Effector memory CD8-positive, alpha-beta T cell (primary cell): ENCODE results near the gene DHX9.

Experiments used
- ATAC-seq: fragments of 150-1000 bp; cut with Tn5 transposase; replicated peaks from 2 replicates; pipeline ENCODE4 v1.10.0; 2021; ENCODE audit warnings: mild to moderate bottlenecking, moderate library complexity
- DNase-seq, 3 experiments: peaks; one replicate each; pipeline ENCODE4 v3.0.0; 2021
- H3K27ac Mint-ChIP-seq, 2 donors: one replicate each; pipeline ENCODE4 v1.8.0; 2022; ENCODE audit warnings: mild to moderate bottlenecking in 2 of 2, mixed read lengths in 2 of 2, moderate library complexity in 2 of 2
- H3K27me3 Mint-ChIP-seq, 2 donors: one replicate each; pipeline ENCODE4 v1.8.0; 2022; ENCODE audit warnings: mixed read lengths in 2 of 2
- H3K36me3 Mint-ChIP-seq: one replicate; pipeline ENCODE4 v1.8.0; 2022; ENCODE audit warnings: mild to moderate bottlenecking, moderate library complexity, mixed read lengths; ENCODE audit not compliant: insufficient read depth
- H3K4me1 Mint-ChIP-seq, 2 donors: one replicate each; pipeline ENCODE4 v1.8.0; 2022; ENCODE audit warnings: low read depth in 2 of 2, mixed read lengths in 2 of 2
- H3K4me3 Mint-ChIP-seq, 2 donors: one replicate each; pipeline ENCODE4 v1.8.0; 2022; ENCODE audit warnings: mild to moderate bottlenecking in 2 of 2, mixed read lengths in 2 of 2, moderate library complexity in 2 of 2
- H3K9me3 Mint-ChIP-seq, 2 donors: one replicate each; pipeline ENCODE4 v1.8.0; 2022; ENCODE audit warnings: mixed read lengths in 2 of 2

DHX9 gene

DNA sequence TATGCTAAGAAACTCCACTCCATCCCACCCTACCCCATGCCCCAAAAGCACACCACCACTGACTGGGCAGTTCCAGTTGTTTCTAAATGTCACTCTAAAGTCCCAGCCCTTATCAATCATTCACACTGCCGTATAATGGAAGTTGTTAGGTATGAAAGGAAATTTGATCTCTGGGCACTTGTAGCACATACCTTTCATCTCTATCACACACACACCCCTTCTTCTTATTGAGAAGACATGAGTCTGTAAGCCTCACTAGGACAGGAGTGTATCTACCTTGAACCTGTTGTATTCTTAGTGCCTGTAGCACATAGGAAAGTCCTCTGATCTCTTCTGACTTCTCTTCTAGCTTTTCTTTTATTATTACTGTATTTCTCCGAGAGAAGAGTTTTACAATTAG, 22.3 kb upstream of the DHX9 start:
- H3K4me3 Mint-ChIP-seq, result no peak overlapping the region
- ATAC-seq, result no peak
- no peaks in the 10 kb centered on the region for H3K9me3 Mint-ChIP-seq

DNA sequence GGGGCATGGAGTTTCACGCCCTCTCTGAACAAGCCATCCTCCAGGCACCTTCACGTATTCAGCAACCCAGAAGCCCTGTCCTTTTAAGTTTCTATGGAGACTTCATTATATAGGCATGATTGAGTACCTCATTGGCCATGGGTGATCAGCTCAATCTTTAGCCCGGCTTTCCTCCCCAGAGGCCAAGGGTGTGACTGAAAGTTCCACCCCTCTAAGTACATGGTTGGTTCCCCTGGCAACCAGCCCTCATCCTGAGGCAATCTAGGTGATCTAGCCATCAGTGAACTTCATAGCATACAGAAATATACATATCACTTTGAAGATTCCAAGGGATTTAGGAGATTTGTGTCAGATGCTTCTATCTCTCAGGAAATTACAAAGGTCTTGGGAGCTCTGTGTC, 21.3 kb upstream of the DHX9 start:
- Mint-ChIP-seq H3K9me3 (no peaks in the 10 kb centered on the region), H3K36me3 (peaks cover 7% of the 10 kb centered on the region)
- no peak for ATAC-seq

More for the DNA sequence above, 22.3 kb upstream of the DHX9 start:
- Mint-ChIP-seq H3K36me3 (peaks cover 7% of the 10 kb centered on the region), H3K27me3 (no peaks in the 10 kb centered on the region), H3K4me1 (no peaks in the 10 kb centered on the region), H3K27ac (no peak overlapping the region)
- no peak for DNase-seq

DNA sequence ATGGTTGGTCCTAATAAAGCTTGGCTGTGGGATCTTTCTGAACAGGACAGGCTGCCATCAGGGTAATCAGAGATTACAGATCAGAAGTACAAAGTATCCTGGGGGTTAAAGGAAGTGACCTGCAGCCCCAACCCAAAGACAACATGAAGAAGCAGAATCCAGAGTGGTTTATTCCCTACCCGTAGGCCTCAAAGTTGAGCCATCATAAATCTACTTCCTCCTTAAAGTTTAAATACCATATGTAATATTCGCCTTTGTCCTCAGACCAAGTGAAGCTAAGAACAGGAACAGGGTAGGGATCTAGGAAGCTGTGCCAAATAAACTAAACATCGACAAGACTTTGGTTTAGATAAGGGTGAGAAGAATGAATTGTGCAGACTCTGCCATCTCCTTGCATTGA, 15.9 kb upstream of the DHX9 start:
- H3K4me3 Mint-ChIP-seq, result no peak overlapping the region
- no peaks in the 10 kb centered on the region for H3K4me1 Mint-ChIP-seq
- no peak overlapping the region for H3K27ac Mint-ChIP-seq
- H3K9me3 Mint-ChIP-seq, result no peaks in the 10 kb centered on the region
- ATAC-seq, result no peak
- peaks cover 4% of the 10 kb centered on the region for H3K36me3 Mint-ChIP-seq
- DNase-seq, result no peak
- H3K27me3 Mint-ChIP-seq, result no peaks in the 10 kb centered on the region

More for the DNA sequence above, 21.3 kb upstream of the DHX9 start:
- Mint-ChIP-seq H3K27me3 (no peaks in the 10 kb centered on the region), H3K4me3 (no peak overlapping the region), H3K4me1 (no peaks in the 10 kb centered on the region), H3K27ac (no peak overlapping the region)
- no peak for DNase-seq

DNA sequence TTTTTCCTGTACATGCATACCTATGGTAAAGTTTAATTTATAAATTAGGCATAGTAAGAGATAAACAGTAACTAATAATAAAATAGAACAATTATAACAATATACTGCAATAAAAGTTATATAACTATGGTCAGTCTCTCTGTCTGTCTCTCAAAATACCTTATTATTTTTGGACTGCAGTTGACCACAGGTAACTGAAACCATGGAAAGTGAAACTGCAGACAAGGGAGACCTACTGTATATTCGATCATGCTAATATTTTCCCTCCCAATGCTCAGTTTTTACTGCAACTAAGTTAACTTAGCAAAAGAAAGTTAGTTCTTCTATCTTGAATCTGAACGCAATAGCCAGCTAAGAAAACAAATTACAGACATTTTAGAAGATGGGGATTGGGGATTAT, 12.3 kb upstream of the DHX9 start:
- Mint-ChIP-seq H3K27me3 (no peaks in the 10 kb centered on the region), H3K4me1 (no peaks in the 10 kb centered on the region), H3K27ac (no peak overlapping the region), H3K9me3 (no peaks in the 10 kb centered on the region), H3K4me3 (no peak overlapping the region), H3K36me3 (peaks cover 2% of the 10 kb centered on the region)
- DNase-seq (no peak), ATAC-seq (no peak)

DNA sequence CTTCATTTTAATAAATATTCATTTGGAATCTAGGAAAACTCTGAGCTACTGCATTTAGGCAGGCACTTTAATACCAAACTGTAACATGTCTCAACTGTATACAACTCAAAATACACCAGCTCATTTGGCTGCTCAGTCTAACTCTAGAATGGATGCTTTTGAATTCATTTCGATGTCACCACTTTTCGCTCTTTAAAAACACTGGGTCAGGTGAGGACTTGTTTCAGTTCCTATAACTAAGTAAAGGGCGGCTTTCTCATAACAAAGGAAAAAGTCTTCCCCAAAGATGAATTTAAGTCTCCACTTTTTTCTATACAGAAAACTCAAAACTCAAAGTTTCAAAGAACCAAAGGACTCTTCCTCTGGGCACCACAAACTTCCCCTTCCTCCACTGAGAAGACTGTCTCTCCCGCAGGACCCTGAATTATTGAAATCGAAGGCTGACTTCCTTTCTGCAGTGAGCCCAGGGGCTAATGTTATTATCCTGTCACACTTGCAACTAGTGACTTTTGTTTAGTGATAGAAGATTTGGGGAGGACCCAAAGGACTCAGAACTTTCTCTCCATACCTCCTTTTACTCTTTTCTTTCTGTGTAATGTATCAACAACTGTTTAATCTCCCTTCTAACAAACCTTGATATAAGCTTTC, 9.7 kb upstream of the DHX9 start:
- Mint-ChIP-seq H3K9me3 (no peaks in the 10 kb centered on the region), H3K4me1 (no peaks in the 10 kb centered on the region), H3K27ac (no peak overlapping the region), H3K36me3 (peaks cover 2% of the 10 kb centered on the region), H3K4me3 (no peak overlapping the region), H3K27me3 (no peaks in the 10 kb centered on the region)
- DNase-seq (no peak), ATAC-seq (no peak)

DNA sequence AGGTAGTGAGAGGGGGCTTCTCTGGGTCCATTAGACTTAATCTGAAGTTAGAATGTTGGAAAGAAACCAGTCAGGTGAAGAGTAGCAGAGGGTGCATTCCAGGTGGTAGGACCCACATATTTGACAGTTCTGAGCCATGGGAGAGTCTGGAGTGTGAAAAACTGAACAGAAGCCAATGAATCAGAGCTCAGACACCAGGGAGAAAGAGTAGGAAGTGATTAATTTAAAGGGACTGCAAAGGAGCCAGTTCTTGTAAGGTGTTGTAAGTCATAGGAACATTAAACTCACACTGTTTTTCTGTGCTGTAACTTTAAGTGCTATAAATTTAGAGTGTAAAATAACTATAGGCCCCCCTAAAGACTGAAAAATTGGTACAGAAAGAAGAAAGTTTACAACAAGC, 5.9 kb upstream of the DHX9 start:
- no peak for DNase-seq
- H3K4me3 Mint-ChIP-seq, result no peak overlapping the region

DNA sequence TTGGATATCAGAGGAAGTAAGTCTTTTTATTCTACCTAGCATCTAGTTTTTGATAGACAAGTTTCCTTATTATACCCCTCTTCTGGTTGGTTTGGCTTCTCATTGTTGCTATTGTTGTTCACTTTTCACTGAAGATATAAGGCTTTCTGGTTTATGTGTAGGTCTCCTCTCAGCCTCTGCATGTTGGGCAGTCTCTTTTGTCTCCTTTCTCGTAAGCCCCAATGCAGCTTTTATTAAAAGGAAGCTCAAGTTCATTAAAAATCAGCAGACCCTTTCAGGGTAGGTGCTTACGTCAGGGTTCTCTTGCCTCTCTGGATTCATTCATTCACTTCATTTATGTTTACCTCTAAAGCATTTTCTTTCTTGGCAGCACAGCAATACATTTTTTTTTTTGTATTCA, 4.8 kb upstream of the DHX9 start:
- Mint-ChIP-seq H3K4me3 (no peak overlapping the region), H3K27me3 (no peaks in the 10 kb centered on the region), H3K4me1 (peaks cover 6% of the 10 kb centered on the region in 2 donors), H3K36me3 (peaks cover 16% of the 10 kb centered on the region), H3K9me3 (no peaks in the 10 kb centered on the region), H3K27ac (no peak overlapping the region)
- DNase-seq (no peak), ATAC-seq (no peak)

More for the DNA sequence above, 5.9 kb upstream of the DHX9 start:
- Mint-ChIP-seq H3K27ac (no peak overlapping the region), H3K4me1 (no peaks in the 10 kb centered on the region), H3K9me3 (no peaks in the 10 kb centered on the region), H3K27me3 (no peaks in the 10 kb centered on the region), H3K36me3 (peaks cover 8% of the 10 kb centered on the region)
- ATAC-seq, result no peak

DNA sequence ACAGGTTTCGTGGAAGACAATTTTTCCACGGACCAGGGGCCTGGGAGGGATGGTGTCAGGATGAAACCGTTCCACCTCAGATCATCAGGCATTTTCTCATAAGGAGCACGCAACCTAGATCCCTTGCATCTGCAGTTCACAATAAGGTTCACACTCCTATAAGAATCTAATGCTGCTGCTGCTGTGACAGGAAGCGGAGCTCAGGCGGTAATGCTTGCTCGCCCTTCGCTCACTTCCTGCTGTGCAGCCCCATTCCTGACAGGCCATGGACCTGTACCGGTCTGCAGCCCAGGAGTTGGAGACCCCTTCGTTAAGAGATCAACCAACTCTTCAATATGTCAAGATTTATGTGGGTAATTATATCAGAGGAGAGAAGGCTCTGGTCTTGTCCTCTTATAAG, 3.3 kb upstream of the DHX9 start:
- Mint-ChIP-seq H3K9me3 (no peaks in the 10 kb centered on the region), H3K4me1 (peaks cover 16 to 17% of the 10 kb centered on the region in 2 donors), H3K4me3 (no peak overlapping the region), H3K36me3 (peaks cover 30% of the 10 kb centered on the region), H3K27me3 (no peaks in the 10 kb centered on the region), H3K27ac (no peak overlapping the region)
- ATAC-seq (no peak), DNase-seq (no peak)

DNA sequence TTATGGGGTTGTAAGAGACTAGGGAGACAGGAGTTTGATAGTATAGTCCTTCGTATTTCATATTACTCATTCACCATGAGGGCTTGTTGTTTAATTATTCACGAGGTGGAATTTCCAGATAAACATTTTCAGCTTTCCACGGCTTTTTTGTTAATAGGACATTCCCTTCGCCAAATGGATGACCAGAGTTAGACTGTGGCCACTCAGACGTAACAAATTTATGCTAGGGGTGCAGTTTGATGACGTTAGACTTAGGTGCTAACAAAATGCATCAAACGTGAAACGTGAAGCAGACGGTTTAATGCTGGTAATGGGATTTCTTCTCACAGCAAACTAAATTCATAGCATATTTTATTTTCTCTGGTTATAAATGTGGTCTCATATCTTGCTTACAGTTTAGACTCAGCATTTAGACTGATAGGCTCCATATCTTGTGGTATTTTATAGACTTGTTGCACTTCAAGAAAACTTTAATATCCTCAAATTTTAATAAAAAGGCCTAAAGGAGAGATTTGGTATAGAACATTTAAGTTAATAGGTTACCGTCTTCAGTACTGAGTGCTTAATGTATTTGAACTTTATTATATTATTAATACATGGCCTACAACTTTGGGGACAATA, 2.3 kb downstream of the DHX9 start:
- Mint-ChIP-seq H3K36me3 (peaks cover 68% of the 10 kb centered on the region), H3K27me3 (no peaks in the 10 kb centered on the region), H3K27ac (peak overlapping the region; percentile 87 to 89), H3K4me3 (peak overlapping the region; percentile 93 to 95), H3K4me1 (peaks cover 43 to 64% of the 10 kb centered on the region in 2 donors), H3K9me3 (no peaks in the 10 kb centered on the region)
- no peak for ATAC-seq
- DNase-seq, result no peak

DNA sequence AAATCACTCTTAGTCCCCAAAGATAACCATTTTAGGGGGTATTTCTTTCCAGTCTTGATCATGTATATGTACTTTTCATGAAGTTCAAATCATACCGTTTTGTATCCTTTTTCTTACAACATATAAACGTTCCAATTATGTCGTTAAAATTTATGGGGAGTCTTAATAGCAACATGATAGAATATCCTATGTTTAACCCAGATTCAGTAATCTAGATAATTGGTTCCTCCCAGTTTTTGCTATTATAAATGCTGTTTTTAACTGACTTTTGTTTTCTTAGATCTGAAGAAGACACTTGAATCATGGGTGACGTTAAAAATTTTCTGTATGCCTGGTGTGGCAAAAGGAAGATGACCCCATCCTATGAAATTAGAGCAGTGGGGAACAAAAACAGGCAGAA, 3.1 kb downstream of the DHX9 start:
- Mint-ChIP-seq H3K4me3 (peak overlapping the region; percentile 93 to 95), H3K27me3 (no peaks in the 10 kb centered on the region), H3K27ac (peak overlapping the region in 1 of 2 donors; percentile 87), H3K36me3 (peaks cover 76% of the 10 kb centered on the region), H3K9me3 (no peaks in the 10 kb centered on the region), H3K4me1 (peaks cover 45 to 72% of the 10 kb centered on the region in 2 donors)
- DNase-seq (no peak), ATAC-seq (no peak)

DNA sequence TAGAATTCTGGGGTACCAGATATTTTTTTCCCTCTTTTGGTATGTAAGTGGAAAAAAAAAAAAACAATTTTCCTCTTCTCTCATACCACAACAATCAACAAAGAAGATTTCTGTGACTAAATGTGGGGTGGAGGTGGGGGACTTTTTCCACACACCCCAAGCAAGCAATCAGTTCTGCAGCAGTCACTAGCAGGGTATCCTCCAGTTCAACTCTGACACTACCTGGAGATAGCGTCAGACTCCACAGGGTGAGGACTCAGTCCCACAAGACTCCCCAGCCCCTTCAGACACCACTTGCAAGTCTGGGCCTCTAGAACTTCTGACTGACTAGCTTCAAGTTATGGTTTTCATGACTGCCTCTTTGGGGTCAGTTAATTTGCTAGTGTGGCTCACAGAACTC, 6.2 kb downstream of the DHX9 start:
- no peak for DNase-seq
- no peaks in the 10 kb centered on the region for H3K27me3 Mint-ChIP-seq
- ATAC-seq, result no peak
- peaks cover 82% of the 10 kb centered on the region for H3K36me3 Mint-ChIP-seq
- H3K4me1 Mint-ChIP-seq, result peaks cover 46 to 77% of the 10 kb centered on the region in 2 donors
- H3K4me3 Mint-ChIP-seq, result peak overlapping the region in 1 of 2 donors; percentile 62
- H3K27ac Mint-ChIP-seq, result peak overlapping the region in 1 of 2 donors; percentile 63
- H3K9me3 Mint-ChIP-seq, result no peaks in the 10 kb centered on the region

DNA sequence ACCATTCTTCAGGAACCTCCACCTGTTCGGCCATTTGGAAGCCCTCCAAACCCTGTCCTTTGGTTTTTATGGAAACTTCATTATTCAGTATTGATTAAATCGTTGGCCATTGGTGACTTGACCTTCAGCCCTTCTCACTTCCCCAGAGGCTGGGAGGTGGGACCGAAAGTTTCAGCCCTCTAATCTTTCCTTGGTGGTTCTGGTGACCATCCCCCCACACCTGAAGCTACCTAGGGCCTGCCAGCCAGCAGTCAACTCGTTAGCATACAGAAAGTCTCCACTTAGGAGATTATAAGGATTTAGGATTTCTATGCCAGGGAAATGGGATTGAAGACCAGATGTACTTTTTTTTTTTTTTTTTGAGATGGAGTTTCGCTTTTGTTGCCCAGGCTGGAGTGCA, 6.7 kb downstream of the DHX9 start:
- Mint-ChIP-seq H3K9me3 (no peaks in the 10 kb centered on the region), H3K27ac (peak overlapping the region in 1 of 2 donors; percentile 32), H3K4me3 (no peak overlapping the region), H3K27me3 (no peaks in the 10 kb centered on the region), H3K36me3 (peaks cover 82% of the 10 kb centered on the region), H3K4me1 (peaks cover 42 to 73% of the 10 kb centered on the region in 2 donors)
- DNase-seq, result no peak
- no peak for ATAC-seq

DNA sequence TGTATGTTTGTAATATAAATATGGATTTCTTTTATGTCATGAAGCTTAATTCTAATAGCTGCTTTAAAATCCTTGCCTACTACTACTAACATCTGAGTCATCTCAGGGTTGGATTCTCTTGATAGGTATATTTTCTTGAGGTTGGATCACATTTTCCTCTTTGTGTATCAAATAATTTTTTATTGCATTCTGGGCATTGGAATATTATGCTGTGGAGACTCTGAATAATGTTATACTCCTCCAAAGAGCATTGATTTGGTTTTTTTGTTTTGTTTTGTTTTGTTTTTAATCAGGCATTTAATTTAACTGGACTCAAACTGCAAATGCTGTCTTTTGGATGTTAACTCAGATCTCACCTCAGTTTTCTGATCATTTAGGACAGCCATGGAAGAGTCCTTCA, 8.0 kb downstream of the DHX9 start:
- ATAC-seq, result no peak
- Mint-ChIP-seq H3K9me3 (no peaks in the 10 kb centered on the region), H3K4me1 (peaks cover 34 to 61% of the 10 kb centered on the region in 2 donors), H3K27ac (no peak overlapping the region), H3K4me3 (peak overlapping the region in 1 of 2 donors; percentile 1), H3K36me3 (peaks cover 90% of the 10 kb centered on the region), H3K27me3 (no peaks in the 10 kb centered on the region)
- no peak for DNase-seq

DNA sequence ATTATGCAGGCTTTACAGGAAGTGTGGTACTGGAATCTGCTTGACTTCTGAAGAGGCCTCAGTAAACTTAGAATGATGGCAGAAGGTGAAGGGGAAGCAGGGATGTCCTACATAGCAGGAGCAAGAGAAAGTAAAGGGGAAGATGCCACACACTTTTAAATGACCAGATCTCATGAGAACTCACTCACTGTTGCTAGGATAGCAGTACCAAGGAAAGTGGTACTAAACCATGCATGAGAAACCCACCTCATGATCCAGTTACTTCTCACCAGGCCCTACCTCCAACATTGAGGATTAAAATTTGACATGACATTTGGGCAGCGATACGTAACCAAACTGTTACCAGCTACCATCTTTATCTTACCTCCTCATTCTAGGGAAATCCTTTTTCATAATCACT, 9.6 kb downstream of the DHX9 start:
- no peak for ATAC-seq
- H3K36me3 Mint-ChIP-seq, result peaks cover 98% of the 10 kb centered on the region
- H3K4me1 Mint-ChIP-seq, result peaks cover 26 to 48% of the 10 kb centered on the region in 2 donors
- no peaks in the 10 kb centered on the region for H3K27me3 Mint-ChIP-seq
- H3K27ac Mint-ChIP-seq, result no peak overlapping the region
- DNase-seq, result no peak
- no peaks in the 10 kb centered on the region for H3K9me3 Mint-ChIP-seq
- H3K4me3 Mint-ChIP-seq, result no peak overlapping the region
